ENCODE measurements around the gene RAI1. TPM values are rescaled to one million over a fixed set of nuclear protein-coding genes. Genes with fewer than 3 reads are reported as not detected.
"Not testable (repeated sequence)": the region's sequence is repeated elsewhere in the genome, so short reads cannot be mapped to it uniquely, and the experiment has no call there.

The RAI1 gene
- total and polyA plus RNA-seq, 2 experiments from 2014 or later, result 0.87 to 0.89 TPM

- Mint-ChIP-seq H3K4me1 (peaks cover 18% of the 10 kb centered on the region), H3K36me3 (ENCODE audit: low read depth) (0 out of 3 replicates have a peak, but pooled peaks cover 3% of the 10 kb centered on the region), H3K27me3 (ENCODE audit: insufficient read depth, low read depth, poor library complexity) (peaks cover 31% of the 10 kb centered on the region), H3K27ac (no peak overlapping the region), H3K9me3 (no peaks in the 10 kb centered on the region; the same call in 2 of the 3 replicates), H3K4me3 (no peak overlapping the region)
- Histone ChIP-seq H3K27ac (ENCODE audit: low read depth) (no peak overlapping the region), H3K27me3 (ENCODE audit: insufficient read depth) (peaks cover 29% of the 10 kb centered on the region), H3K79me2 (replicated peaks; ENCODE audit: insufficient read depth) (no peaks in the 10 kb centered on the region), H3K36me3 (ENCODE audit: insufficient read depth) (no peaks in the 10 kb centered on the region), H3K4me2 (no peak overlapping the region), H3F3A (replicated peaks; ENCODE audit: low read depth) (peaks cover 12% of the 10 kb centered on the region; the same call in 1 of the 2 replicates), H3K4me3 (no peak overlapping the region), H4K20me1 (replicated peaks; ENCODE audit: insufficient read depth) (peaks cover 5% of the 10 kb centered on the region; the same call in 1 of the 2 replicates), H3K4me1 (ENCODE audit: insufficient read depth) (peaks cover 20% of the 10 kb centered on the region), H3K9me2 (ENCODE audit: insufficient read depth) (no peaks in the 10 kb centered on the region), H2AFZ (no peak overlapping the region)
- no peak for ATAC-seq
- TF ChIP-seq REST (IDR thresholded peaks at IDR 0.05; ENCODE audit: unreplicated experiment) (no peak), ZNF331 (CRISPR knock-in tag; IDR thresholded peaks at IDR 0.05; ENCODE audit: low read depth) (no peak), CREB1 (CRISPR knock-in tag; IDR thresholded peaks at IDR 0.05; ENCODE audit: low read depth) (no peak), ETS1 (IDR thresholded peaks at IDR 0.05) (no peak), JUNB (IDR thresholded peaks at IDR 0.05; ENCODE audit: unreplicated experiment) (no peak), EZH2 (IDR thresholded peaks at IDR 0.05; ENCODE audit: low read depth, unreplicated experiment) (no peak), NANOG (IDR thresholded peaks at IDR 0.05; ENCODE audit: borderline replicate concordance) (no peak)
- DNase-seq (ENCODE audit: low spot score), result no peak
Measured at GRCh38 chr17:17807440-17807839, 126.2 kb downstream of the RAI1 start.

- H3K9me3 Mint-ChIP-seq; H3K36me3 ChIP-seq (ENCODE audit: insufficient read depth): not testable (repeated sequence)
Measured at GRCh38 chr17:17808200-17808599, 126.9 kb downstream of the RAI1 start.

More at GRCh38 chr17:17808200-17808599, 126.9 kb downstream of the RAI1 start:
- Mint-ChIP-seq H3K27me3 (ENCODE audit: insufficient read depth, low read depth, poor library complexity) (peaks cover 31% of the 10 kb centered on the region), H3K4me1 (peaks cover 18% of the 10 kb centered on the region)
- DNase-seq (ENCODE audit: low spot score); H3K4me2 ChIP-seq; H4K20me1 ChIP-seq (replicated peaks; ENCODE audit: insufficient read depth); ATAC-seq; H3K27ac ChIP-seq (ENCODE audit: low read depth); H3K27ac Mint-ChIP-seq; H3K9me2 ChIP-seq (ENCODE audit: insufficient read depth); H3K4me3 Mint-ChIP-seq; H3K36me3 Mint-ChIP-seq (ENCODE audit: low read depth); H3K4me3 ChIP-seq; H3K79me2 ChIP-seq (replicated peaks; ENCODE audit: insufficient read depth); H2AFZ ChIP-seq: not testable (repeated sequence)
- H3F3A ChIP-seq (replicated peaks; ENCODE audit: low read depth), result peaks cover 18% of the 10 kb centered on the region
- peaks cover 29% of the 10 kb centered on the region for H3K27me3 ChIP-seq (ENCODE audit: insufficient read depth)
- H3K4me1 ChIP-seq (ENCODE audit: insufficient read depth), result peaks cover 20% of the 10 kb centered on the region

All from GM23338 (cell line).